B cell (primary cell): ENCODE results near the gene TMEM151A. TPM values are rescaled to one million over a fixed set of nuclear protein-coding genes. Genes with fewer than 3 reads are reported as not detected.

Experiments
- ATAC-seq: fragments of 200-7000 bp; cut with Tn5 transposase; one replicate; pipeline ENCODE4 v1.10.0; 2021; ENCODE audit warnings: low read depth, mild to moderate bottlenecking, moderate number of reproducible peaks, moderate library complexity
- CTCF ChIA-PET: fragments of 350-600 bp; sonication (Branson Sonifier 250); formaldehyde crosslinking; loops from one replicate; lab custom pipeline; 2021; ENCODE audit warnings: antibody characterized with exemption, inconsistent platforms; lab: Charles Lee
- POLR2A ChIA-PET: fragments of 350-600 bp; sonication (Branson Sonifier 250); formaldehyde crosslinking; loops from one replicate; lab custom pipeline; 2021; ENCODE audit warnings: antibody characterized with exemption; lab: Charles Lee
- DNase-seq: peaks from one replicate; pipeline ENCODE4 v3.0.0; 2013
- H2AFZ ChIP-seq: 2 replicates; pipeline ENCODE4 v1.6.1; 2012; ENCODE audit warnings: mild to moderate bottlenecking, low read depth, low read length; ENCODE audit not compliant: insufficient read depth, poor library complexity, severe bottlenecking
- H3K27ac ChIP-seq, 2 donors: 1 replicate in 1 of 2; 2 replicates in 1 of 2; pipeline ENCODE4 v1.5.1; 2012 to 2013; ENCODE audit warnings: low read length in 2 of 2, mild to moderate bottlenecking in 2 of 2, moderate library complexity in 1 of 2
- H3K27me3 ChIP-seq, 4 experiments: fragments of 200-600 bp in 1 of 4; sonication (generic) in 1 of 4; replicated peaks in 1 of 4; 1 replicate in 2 of 4; 2 replicates in 2 of 4; pipeline versions ENCODE4 v1.6.1 to v1.7.0; 2013 to 2016; ENCODE audit warnings: low read length in 3 of 4, mild to moderate bottlenecking in 2 of 4, mixed read lengths in 1 of 4, moderate library complexity in 1 of 4; ENCODE audit not compliant: insufficient read depth in 4 of 4, control insufficient read depth in 3 of 4; ENCODE audit errors: control extremely low read depth in 1 of 4
- H3K36me3 ChIP-seq, 2 experiments: replicated peaks in 1 of 2; 1 replicate in 1 of 2; 2 replicates in 1 of 2; pipeline versions ENCODE4 v1.6.1 to v1.7.1; 2013; ENCODE audit warnings: low read length in 1 of 2; ENCODE audit not compliant: insufficient read depth in 2 of 2, control insufficient read depth in 1 of 2; ENCODE audit errors: control extremely low read depth in 1 of 2, extremely low read depth in 1 of 2
- H3K4me1 ChIP-seq, 2 donors: fragments of 200-600 bp in 1 of 2; sonication (generic) in 1 of 2; 1 replicate in 1 of 2; 2 replicates in 1 of 2; pipeline versions ENCODE4 v1.5.1 to v1.6.1; 2013 to 2017; ENCODE audit warnings: low read length in 2 of 2; ENCODE audit not compliant: control insufficient read depth in 2 of 2, insufficient read depth in 2 of 2
- H3K4me2 ChIP-seq: replicated peaks from 2 replicates; pipeline ENCODE3; 2012; ENCODE audit warnings: mild to moderate bottlenecking, low read depth, low read length; ENCODE audit not compliant: poor library complexity, severe bottlenecking
- H3K4me3 ChIP-seq, 5 experiments: fragments of 200-600 bp in 1 of 5; sonication (generic) in 1 of 5; 1 replicate in 3 of 5; 2 replicates in 2 of 5; pipeline versions ENCODE4 v1.5.1 to v1.7.0; 2011 to 2016; ENCODE audit warnings: low read length in 4 of 5, mild to moderate bottlenecking in 4 of 5, low read depth in 2 of 5, control low read depth in 1 of 5, moderate library complexity in 1 of 5; ENCODE audit not compliant: insufficient read depth in 1 of 5; ENCODE audit errors: control extremely low read depth in 1 of 5, extremely low read depth in 1 of 5
- H3K79me2 ChIP-seq: fragments of 200-600 bp; sonication (generic); one replicate; pipeline ENCODE4 v1.6.0; 2016; ENCODE audit warnings: low read length; ENCODE audit not compliant: control insufficient read depth, insufficient read depth
- H3K9ac ChIP-seq: fragments of 200-600 bp; sonication (generic); 2 replicates; pipeline ENCODE4 v1.6.1; 2017; ENCODE audit warnings: mild to moderate bottlenecking, low read length, moderate library complexity
- H3K9me3 ChIP-seq, 3 donors: one replicate each; pipeline versions ENCODE4 v1.6.1 to v1.7.1; 2013; ENCODE audit warnings: low read length in 2 of 3; ENCODE audit not compliant: control insufficient read depth in 2 of 3, insufficient read depth in 1 of 3; ENCODE audit errors: control extremely low read depth in 1 of 3
- H4K20me1 ChIP-seq: 2 replicates; pipeline ENCODE4 v1.6.0; 2012; ENCODE audit warnings: mild to moderate bottlenecking, low read length; ENCODE audit not compliant: insufficient read depth, control insufficient read depth, poor library complexity, severe bottlenecking
- H3K27ac Mint-ChIP-seq: one replicate; pipeline ENCODE4 v1.8.0; 2021; ENCODE audit warnings: mixed read lengths
- H3K27me3 Mint-ChIP-seq: one replicate; pipeline ENCODE4 v1.8.0; 2021; ENCODE audit warnings: mixed read lengths
- H3K4me1 Mint-ChIP-seq: one replicate; pipeline ENCODE4 v1.8.0; 2021; ENCODE audit warnings: mixed read lengths
- H3K4me3 Mint-ChIP-seq: one replicate; pipeline ENCODE4 v1.8.0; 2021; ENCODE audit warnings: mixed read lengths
- H3K9me3 Mint-ChIP-seq: one replicate; pipeline ENCODE4 v1.8.0; 2022; ENCODE audit warnings: mixed read lengths; ENCODE audit not compliant: insufficient read depth
- CTCF ChIP-seq: fragments of 200-600 bp; IDR thresholded peaks from one replicate; pipeline ENCODE4 v1.8.0; 2022; ENCODE audit warnings: antibody characterized with exemption, mild to moderate bottlenecking
- EZH2 ChIP-seq: IDR thresholded peaks from 2 replicates; pipeline ENCODE4 v1.6.1; 2012; ENCODE audit warnings: borderline replicate concordance, low read depth, mild to moderate bottlenecking, moderate library complexity, low read length; ENCODE audit not compliant: insufficient read depth, poor library complexity, severe bottlenecking
- WGBS: methylation state at CpG from one replicate; pipeline ENCODE4 v1.1.5; 2013; ENCODE audit warnings: missing lambda C conversion rate; ENCODE audit not compliant: insufficient coverage; 5-methylcytosine and 5-hydroxymethylcytosine counted together
- intact Hi-C: fragments of 100-400 bp; cut with micrococcal nuclease; formaldehyde crosslinking; loops from one replicate; pipeline ENCODE4 v1.10.0; 2022
- polyA plus RNA-seq: library from polyadenylated mRNA; depleted of rRNA; stranded (reverse); fragments of >200 nt; gene quantifications from 2 replicates; pipeline ENCODE4 v1.2.3, GENCODE V29; 2012
- total RNA-seq, 2 donors: library from RNA; stranded (reverse); fragments of 120-200 nt in 1 of 2; gene quantifications; 1 replicate in 1 of 2; 2 replicates in 1 of 2; pipeline versions ENCODE4 v1.2.3 to v1.2.4, GENCODE V29; 2013 to 2022

TMEM151A gene
- total and polyA plus RNA-seq, 2 donors (not counting 1 experiment from before 2014, with no cell fraction given) = 0.17 to 1.1 TPM

- Histone ChIP-seq H3K4me2 (no peak overlapping the region), H3K27me3 (no peaks in the 10 kb centered on the region), H4K20me1 (no peaks in the 10 kb centered on the region), H3K36me3 (no peaks in the 10 kb centered on the region), H3K9ac (no peak overlapping the region), H3K4me1 (peaks cover 35 to 46% of the 10 kb centered on the region in 2 donors), H3K27ac (no peak overlapping the region), H3K4me3 (no peak overlapping the region), H2AFZ (no peak overlapping the region), H3K9me3 (no peaks in the 10 kb centered on the region), H3K79me2 (no peaks in the 10 kb centered on the region)
- no peaks in the 10 kb centered on the region for H3K9me3 Mint-ChIP-seq
- ATAC-seq (no peak), DNase-seq (no peak)
- H3K4me1 Mint-ChIP-seq = peaks cover 51% of the 10 kb centered on the region
- TF ChIP-seq CTCF (no peak), EZH2 (no peak)
- ChIA-PET CTCF (interaction anchor here (4.9 to 6.3 kb wide), 2 partner anchors 16 to 71 kb away, joined by 63 to 101 read pairs; no protein-coding TSS in a partner anchor), POLR2A (no interaction called here)
- no peaks in the 10 kb centered on the region for H3K27me3 Mint-ChIP-seq
- peak overlapping the region; percentile 54 for H3K4me3 Mint-ChIP-seq
- H3K27ac Mint-ChIP-seq = peak overlapping the region; percentile 75
- intact Hi-C loops = no loop called here
- 92% methylated on average over 17 of the region's 17 CpGs for WGBS
Measured at GRCh38 chr11:66314561-66315497, 23.1 kb downstream of the TMEM151A start.

DNA sequence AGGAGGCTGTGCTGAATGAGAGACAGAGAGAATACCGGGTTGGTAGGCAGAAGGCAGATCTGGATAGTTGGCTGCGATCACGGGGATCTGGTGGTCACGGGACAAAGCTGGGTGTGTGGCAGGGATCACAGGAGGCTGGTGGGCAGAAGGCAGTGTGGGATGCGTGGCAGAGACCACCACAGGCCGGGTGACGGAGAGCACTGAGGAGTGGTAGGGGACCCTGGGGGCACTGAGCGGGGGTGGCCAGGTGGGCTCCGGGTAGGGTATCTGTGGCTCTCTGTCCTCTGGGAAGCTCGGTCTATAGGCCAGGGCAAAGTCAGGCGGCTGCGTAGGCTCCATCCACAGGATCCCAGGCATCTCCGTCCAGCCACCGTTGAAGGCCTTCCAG, 23.8 kb downstream of the TMEM151A start:
- Histone ChIP-seq H3K4me2 (no peak overlapping the region), H3K4me3 (no peak overlapping the region), H3K4me1 (peaks cover 35 to 46% of the 10 kb centered on the region in 2 donors), H3K9ac (no peak overlapping the region), H3K79me2 (no peaks in the 10 kb centered on the region), H3K27ac (no peak overlapping the region), H3K36me3 (no peaks in the 10 kb centered on the region), H3K9me3 (no peaks in the 10 kb centered on the region), H4K20me1 (no peaks in the 10 kb centered on the region), H2AFZ (no peak overlapping the region), H3K27me3 (no peaks in the 10 kb centered on the region)
- Mint-ChIP-seq H3K4me3 (peak overlapping the region; percentile 54), H3K4me1 (peaks cover 53% of the 10 kb centered on the region), H3K27ac (peak overlapping the region; percentile 75), H3K9me3 (no peaks in the 10 kb centered on the region), H3K27me3 (no peaks in the 10 kb centered on the region)
- intact Hi-C loops = no loop called here
- ATAC-seq = no peak
- 95% methylated on average over 14 of the region's 14 CpGs for whole genome bisulfite sequencing
- ChIA-PET POLR2A (no interaction called here), CTCF (no interaction called here)
- TF ChIP-seq CTCF (no peak), EZH2 (no peak)
- no peak for DNase-seq
